HG02763 (cell line): ENCODE data around the gene EXOC3L4.
"Not testable (repeated sequence)": the region's sequence is repeated elsewhere in the genome, so short reads cannot be mapped to it uniquely, and the experiment has no call there.

Experiments used
- ATAC-seq: cut with Tn5 transposase; IDR thresholded peaks from one replicate; pipeline ENCODE4 v1.9.1; 2021; ENCODE audit warnings: mild to moderate bottlenecking, moderate library complexity; ENCODE audit not compliant: unreplicated experiment

Gene EXOC3L4

DNA sequence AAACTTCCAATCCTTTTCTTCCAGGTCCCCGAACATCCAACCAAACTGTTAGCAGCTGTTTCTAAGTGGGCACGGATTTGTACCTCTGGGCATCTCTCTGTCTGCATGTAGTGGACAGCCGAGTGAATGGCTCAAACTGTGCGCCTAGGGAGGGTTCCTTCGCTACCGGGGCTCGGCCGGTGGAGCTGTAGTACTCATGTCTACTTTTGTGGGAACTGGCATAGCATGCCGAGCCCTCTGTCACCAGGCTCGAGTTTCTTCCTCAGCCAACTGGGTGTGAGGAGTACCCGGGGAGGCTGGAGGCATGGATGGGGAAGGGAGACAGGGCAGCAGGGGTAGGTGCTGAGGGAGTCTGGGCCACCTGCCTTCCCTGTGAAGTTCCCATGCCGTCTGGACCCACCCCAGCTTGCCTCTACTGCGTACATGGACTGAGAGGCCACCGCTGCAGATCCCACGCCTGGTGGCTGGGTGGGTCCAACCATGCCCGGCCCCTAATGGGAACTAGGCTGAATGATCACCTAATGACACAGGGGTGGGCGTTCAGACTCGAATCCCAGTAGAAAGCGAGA, 51.7 kb downstream of the EXOC3L4 start:
- no peak for ATAC-seq

- ATAC-seq: no peak
Measured at GRCh38 chr14:103149351-103150237, 55.1 kb downstream of the EXOC3L4 start.

DNA sequence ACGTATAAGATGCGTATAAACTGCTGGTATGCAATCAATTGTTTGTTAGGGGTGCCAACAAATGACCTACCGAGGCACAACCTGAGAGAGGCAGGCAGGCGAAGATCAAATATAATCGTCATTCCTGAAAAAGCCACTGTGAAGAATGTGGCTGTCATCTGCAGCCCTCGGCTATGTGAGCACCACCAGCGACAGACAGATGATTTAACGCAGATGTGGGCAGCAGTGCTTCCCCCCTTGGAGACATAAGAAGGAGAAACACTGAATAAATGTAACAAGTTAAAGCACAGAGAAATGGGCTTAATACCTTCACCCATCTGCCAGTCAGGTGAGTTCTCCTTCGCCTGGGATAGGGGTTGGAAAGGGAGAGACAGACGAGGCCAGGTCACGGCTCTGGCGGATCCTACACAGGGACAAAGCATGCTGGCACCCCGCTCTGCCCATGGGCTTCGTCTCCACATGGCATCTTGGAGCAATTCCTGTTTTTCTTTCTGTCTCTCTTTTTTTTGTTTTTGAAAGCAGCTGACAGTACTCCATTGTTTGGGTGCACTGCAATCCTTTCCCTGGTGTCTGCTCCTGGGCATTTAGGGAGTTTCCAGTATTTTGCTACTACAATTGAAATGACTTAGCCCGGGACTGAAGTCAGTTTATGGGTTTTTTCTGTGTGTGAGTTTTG, 56.9 kb downstream of the EXOC3L4 start:
- ATAC-seq: no peak

DNA sequence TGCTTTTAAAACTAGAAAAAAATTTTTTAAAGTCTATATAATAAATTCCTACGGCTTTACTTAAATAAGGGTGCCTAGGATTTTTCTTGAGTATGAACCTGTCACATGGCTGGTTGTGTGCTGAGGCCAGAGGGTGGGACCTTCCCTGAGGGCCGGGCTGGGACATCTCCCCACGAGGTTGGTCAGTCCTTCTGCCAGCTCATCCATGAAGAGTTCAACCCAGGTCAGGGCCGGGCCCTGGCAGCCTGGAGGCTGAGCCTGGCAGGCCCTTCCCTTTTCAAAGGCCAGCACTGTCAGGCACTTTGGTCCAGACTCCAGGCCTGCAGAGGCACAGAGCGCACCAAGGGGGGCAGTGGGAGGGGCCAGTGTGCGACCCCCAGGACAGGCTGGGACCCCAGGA, 60.5 kb downstream of the EXOC3L4 start:
- no peak for ATAC-seq

- ATAC-seq: not testable (repeated sequence)
Measured at GRCh38 chr14:103155416-103155815, 60.9 kb downstream of the EXOC3L4 start.

DNA sequence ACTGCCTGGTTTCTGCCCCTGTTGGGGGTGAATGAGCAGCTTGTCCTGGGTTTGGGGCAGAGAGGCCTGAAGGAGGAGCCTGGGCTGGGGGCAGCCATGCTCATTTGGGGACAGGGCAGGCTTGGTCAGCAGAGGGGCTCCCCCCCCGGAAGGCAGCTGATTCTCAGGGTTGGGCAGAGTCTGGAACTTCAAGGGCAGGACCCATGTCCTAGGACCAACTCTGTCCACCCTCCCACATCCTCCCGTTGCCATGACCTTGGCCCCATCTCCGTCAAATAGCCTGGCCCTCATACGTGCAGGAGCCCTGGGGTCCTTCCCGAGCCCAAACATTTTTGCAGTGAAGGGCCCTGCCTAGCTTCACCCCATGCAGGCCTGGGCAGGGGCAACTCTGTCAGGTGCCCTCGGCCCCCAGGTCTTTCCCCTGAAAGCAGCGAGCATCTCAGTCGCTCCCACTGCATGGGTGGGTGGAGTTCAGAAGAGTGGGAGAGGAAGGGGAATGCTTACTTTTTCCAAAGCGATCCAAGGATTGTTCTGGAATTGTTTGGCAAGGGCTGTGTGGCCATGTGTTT, 61.4 kb downstream of the EXOC3L4 start:
- ATAC-seq: no peak

GRCh38 chr14:103156651-103157378, 62.3 kb downstream of the EXOC3L4 start:
- no peak for ATAC-seq

DNA sequence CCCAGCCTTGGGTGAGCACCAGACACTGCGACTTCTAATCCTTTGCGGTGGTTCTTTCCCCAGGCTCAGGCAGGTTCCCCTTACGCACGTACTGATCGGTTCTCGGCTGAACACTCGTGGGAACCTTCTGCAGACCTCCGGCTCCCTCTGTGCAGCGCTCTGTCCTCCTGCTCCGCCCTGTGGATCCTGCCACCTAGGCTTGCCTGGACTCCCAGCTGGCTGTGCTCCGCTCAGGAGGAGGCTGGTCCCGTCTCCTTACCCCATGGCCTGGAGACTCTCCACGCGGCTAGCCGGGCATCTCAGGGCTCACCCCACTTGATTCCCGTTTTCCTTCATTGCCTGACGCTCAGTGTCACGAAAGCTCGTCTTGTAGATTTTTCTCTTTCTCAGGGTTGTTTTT, 63.4 kb downstream of the EXOC3L4 start:
- no peak for ATAC-seq

DNA sequence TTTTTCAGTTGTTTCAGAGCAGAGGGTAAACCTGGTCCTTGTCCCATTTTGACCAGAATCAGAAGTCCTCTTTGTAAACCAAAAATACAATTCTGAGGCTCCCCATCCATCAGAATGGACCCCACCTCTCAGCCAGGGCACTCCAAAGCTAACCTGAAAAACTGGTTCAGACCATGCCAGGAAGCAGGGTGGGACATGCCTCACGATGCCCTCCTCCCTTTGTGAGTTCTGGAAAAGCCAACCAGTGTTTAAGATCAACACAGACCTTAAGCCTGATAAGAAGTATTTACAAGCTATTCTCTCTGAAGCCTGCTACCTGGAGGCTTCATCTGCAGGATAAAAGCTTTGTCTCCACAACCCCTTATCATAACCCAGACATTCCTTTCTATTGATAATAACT, 64.2 kb downstream of the EXOC3L4 start:
- no peak for ATAC-seq
